ENCODE measurements around the gene UBE2L3.
"Not testable (repeated sequence)": the region's sequence is repeated elsewhere in the genome, so short reads cannot be mapped to it uniquely, and the experiment has no call there.

Gene UBE2L3

DNA sequence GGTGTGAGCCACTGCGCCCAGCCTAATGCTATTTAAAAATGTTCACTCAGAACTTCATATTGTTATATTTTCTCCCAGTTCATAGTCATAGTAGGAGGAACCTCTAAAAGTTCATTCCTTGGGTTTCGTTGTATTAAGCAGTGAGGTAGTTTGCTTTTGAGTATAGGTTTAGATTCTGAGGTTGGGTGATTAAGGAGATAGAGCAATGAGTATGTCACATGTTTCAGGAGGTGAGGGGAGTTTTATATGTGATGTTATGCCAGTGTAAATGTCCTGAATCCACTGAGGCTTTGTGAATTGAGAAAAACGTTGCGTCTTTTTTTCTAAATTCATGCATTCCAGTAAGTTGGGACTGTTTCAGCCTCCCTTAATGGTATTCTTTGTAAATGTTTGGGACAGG, 4.2 kb downstream of the UBE2L3 start:
- no peak for DNase-seq (ENCODE audit: low read depth)

DNA sequence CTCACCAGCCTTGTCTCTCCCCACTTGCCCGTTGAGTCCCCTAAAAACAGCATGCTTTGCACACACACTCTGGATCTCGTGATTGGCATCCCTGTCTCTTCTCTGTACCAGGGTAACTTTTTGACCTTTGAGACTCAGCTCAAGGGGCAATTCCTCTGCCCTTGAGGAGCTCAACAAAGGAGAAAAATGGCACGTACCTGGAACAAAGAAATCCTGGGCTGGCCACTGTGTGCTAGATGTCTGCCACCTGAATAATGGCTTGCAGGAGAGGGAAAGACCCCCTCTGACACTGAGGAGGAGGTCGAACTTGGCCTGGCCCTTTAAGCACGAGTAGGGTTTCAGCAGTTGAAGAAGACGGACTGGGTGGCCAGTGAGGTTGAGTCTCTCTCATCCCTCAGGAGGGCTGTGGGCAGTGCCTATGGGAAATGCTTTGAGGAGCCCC, 5.8 kb downstream of the UBE2L3 start:
- DNase-seq (ENCODE audit: low read depth): no peak

DNA sequence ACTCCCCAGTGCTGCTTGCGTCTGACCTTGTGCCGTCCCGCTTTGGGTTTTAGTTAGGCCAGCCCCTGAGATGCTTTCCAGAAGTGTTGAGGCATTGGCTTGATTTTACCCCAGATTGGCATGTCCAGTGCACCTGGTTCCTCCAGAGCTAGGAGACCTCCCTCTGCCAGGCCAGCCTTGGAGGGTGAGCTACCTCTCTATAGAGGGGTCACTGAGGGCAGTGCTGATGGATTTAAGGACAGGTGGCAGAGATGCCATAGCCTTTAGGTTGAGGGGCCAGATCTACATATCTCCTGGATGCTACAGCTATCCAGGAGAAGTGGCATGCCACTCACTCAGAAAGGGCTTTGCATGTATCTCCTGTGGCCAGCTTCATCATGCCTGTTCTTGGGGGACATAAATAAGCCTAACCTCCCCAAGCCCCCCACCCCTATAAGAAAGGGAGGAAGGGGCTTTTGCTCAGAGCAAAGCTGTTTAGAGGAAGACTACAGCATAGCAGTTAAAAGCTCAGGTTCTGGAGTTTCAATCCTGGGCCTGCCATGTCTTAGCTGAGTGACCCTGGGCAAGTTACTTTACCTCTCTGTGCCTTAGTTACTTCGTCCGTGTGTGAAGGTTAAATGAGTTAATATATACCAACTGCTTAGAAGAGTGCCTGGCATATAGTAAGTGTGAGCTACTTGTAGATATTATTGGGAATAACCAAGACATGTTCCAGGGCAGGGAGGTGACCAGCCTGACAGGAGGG, 6.4 kb downstream of the UBE2L3 start:
- no peak for DNase-seq (ENCODE audit: low read depth)

DNA sequence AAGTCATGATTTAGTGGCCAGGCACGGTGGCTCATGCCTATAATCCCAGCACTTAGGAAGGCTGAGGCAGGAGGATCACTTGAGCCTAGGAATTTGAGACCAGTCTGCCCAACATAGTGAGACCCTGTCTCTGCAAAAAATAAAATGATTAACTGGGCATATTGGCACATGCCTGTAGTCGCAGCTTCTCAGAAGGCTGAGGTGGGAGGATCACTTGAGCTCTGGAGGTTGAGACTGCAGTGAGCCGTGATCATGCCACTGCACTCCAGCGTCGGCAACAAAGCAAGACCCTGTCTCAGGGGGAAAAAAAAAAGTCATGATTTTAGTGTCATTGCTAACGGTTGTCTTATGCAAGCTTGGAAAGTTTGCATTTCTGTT, 11.9 kb downstream of the UBE2L3 start:
- DNase-seq (ENCODE audit: low read depth): no peak

DNA sequence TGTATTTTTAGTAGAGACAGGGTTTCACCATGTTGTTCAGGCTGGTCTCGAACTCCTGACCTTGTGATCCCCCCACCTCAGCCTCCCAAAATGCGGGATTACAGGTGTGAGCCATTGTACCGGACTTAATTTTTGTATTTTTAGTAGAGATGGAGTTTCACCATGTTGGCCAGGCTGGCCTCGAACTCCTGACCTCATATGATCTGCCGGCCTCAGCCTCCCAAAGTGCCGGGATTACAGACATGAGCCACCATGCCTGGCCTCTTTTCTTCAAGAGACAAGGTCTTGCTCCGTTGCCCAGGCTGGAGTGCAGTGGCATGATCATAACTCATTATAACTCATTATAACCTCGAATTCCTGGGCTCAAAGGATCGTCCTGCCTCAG, 13.1 kb downstream of the UBE2L3 start:
- not testable (repeated sequence) for DNase-seq (ENCODE audit: low read depth)

DNA sequence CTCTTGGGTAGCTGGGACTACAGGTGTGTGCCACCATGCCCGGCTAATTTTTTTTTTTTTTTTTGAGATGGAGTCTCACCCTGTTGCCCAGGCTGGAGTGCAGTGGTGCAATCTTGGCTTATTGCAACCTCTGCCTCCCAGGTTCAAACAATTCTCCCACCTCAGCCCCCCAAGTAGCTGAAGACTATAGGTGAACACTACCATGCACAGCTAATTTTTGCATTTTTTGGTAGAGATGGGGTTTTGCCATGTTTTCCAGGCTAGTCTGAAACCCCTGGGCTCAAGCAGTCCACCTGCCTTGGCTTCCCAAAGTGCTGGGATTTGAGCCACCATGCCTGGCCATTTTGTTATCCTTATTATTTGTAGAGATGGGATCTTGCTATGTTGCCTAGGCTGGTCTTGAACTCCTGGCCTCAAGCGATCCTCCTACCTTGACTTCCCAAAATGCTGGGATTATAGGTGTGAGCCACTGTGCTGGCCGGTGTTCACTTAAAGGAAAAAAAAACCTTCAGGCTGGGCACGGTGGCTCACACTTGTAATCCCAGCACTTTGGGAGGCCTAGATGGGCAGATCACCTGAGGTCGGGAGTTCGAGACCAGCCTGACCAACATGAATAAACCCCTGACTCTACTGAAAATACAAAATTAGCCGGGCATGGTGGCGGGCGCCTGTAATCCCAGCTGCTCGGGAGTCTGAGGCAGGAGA, 13.6 kb downstream of the UBE2L3 start:
- DNase-seq (ENCODE audit: low read depth): not testable (repeated sequence)

DNA sequence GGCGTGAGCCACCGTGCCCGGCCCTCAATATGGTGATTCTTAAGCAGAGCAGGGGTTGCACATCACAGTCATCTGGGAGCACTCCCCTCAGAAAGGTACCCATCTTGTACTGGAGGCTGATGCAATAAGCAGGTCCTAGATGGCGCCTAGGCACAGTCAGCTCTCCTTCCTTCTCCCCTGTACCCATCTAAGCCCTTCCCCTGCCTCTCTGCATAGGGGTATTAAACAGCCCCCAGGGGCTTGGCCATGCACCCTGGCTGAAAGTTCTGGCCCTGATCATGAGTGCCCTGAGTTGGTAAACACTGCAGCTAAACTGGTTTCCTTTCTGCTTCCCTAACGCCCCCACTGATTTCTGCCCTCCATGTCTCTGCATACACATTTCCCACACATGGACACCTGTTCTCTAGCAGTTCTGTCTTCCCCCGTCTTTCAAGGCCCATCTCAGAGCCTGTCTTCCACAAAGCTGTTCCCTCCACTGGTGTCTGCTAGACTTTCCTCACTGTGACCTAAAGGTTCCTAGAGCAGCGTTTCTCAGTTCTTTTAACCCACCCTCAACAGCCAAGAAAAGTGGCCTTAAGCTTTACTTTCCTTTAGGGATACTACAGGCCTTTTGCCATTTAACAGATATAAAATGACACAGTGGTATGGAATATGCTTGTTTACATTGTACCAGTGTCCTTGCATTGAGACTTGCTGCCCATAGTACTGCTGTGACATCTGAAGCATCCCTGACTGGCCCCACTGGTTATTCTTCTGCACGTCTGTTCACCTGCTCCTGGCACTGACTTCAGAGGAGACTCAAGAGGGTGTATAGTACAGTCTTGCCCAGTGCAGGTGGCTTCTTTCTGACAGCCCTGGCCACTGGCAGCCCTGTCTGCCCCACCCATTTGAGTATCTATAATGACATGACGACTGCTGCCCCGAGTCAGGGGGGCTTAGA, 15.6 kb downstream of the UBE2L3 start:
- DNase-seq (ENCODE audit: low read depth): no peak

DNA sequence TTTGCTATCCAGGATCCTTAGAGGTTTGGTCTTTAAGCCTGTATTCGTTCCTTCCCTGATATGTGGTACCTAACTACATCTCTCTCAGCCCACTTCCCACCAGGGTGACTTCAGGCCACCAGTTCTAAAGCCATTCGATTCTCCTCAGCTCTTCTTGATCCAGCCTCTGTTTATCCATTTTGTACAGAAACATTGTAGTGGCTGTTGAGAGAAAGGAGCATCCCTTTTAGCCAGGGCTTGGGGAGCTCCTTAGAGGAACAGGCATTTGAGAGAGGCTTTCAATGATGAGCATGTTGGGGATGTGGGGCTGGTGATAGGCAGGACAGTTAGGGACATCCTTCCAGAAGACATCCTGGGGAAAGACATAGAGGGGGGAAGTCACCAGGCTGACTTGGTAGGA, 17.9 kb downstream of the UBE2L3 start:
- no peak for DNase-seq (ENCODE audit: low read depth)

DNA sequence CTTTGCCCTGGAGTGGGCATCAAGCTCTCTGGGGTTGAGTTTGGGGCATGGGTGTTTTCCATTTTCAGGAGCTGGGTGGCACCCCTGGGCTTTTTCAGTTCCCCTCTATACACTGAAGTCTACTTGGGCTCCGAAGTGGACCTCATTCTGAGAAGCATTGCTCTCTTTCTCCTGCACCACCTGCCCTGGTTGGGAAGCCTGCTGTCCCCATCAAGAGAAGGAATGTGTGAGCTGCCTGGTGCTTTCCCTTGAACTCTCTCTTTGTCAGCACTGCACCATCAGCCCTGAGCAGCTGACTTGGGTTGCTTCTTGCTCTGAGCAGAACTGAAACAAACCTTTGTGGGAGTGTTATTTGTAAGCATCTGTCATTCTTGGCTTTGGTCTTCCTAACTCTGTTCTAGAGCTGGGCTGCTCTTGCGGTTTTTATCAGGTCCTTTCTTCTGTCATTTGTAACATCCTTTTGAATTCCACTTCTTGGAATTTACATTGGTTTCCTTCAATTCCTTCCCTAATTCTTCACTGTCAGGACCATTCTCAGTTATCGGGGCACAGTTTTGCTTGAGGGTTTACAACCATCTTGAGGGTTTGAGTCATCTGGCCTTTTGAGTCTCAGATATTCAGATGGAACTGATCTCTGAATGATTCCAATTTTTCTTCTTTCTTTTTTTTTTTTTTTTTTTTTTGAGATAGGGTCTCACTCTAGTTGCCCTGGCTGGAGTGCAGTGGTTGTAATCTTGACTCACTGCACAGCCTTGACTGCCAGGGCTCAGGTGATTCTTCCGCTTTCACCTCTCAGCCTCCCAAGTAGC, 20.5 kb downstream of the UBE2L3 start:
- peak; percentile 44 for DNase-seq (ENCODE audit: low read depth)

DNA sequence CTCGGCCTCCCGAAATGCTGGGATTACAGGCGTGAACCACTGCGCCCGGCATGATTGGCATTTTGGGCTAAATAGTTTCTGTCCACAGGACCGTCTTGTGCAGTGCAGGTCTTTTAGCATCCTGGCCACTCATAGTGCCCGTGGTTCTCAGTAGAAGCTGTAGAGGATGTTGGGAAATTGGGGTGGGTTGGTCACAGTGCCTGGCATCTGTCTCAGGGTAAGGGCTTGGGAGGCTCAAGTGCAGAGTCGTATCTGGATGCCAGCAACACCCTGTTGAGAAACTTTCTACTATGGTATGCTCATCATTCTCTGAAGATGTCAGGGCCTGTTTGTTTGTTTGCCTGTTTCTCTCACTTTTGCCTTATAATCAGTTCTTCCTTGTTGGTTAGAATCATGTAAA, 21.9 kb downstream of the UBE2L3 start:
- no peak for DNase-seq (ENCODE audit: low read depth)

DNA sequence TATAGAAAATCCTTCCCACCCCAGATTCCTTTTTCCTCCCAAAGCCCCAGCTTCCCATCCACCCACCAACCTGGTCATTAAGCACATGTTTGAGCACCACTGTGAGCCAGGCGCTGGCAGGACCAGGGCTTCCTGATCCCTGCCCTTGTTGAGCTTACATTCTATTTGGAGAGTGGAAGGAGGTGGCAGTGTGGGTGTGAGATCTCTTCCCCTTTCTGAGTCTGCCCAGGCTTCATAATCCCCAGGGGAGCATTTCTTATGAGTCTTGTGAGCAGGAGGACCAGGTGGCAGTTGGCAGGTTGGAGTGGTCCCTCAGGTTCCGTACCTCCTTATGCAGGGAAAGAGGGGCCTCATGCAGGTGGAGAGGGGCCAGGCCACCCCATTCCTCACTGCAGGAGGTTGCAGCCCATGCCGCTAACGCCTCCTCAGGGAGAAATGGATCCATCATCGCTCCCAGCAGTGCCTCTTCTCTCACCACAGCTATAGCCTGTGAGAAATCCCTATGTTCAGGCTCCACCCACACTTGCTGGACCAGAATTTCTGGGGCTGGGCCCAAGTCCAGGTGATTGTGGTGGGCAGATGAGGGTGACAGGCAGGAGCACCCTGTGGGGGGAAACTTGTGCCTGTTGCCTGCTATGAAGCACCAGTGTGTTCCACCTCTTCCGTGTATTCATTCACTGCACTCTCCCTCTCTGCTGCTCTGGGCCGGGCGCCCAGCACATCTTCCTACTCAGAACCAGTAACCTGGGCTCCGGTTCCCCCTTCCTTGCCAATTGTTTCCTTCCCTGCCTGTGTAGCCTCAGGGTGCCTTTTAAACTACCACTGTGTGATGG, 23.5 kb downstream of the UBE2L3 start:
- DNase-seq (ENCODE audit: low read depth): no peak

DNA sequence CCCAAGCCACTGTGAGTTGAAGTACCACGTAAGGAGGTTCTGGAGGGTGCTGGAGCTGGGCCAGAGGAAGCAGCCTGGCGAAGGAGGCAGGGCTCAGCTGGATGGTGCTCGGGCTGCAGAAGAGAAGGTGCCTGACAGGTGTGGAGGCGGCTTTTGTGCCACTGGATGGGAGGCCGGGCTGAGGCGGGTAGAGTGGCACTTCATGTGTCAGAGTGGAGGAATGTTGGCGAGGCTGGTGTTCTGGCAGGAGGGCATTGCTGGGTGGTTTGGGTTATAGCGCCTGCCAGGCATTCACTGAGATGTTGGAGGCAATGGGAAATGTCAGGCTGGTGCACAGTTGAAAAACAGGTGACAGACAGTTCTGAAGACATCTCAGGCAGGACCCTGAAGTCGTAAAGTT, 24.2 kb downstream of the UBE2L3 start:
- no peak for DNase-seq (ENCODE audit: low read depth)

DNA sequence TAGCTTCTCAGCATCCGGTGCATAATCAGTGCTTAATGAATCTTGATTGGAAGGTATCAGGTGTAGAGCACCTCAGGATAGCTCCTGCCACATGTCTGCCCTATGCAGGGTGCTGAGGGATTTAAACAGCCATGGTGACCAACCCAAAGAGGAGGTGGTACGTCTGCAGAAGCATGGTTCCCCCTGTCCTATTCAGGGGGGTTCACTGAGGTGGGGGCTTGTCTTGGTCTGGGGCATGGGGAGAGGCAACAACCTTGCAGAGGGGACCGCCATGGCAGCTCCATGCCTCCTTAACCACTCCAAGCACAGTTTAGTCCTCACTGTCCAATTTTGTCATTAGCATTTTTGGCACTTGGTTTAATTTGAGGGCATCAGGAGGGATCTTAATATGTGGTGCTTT, 24.9 kb downstream of the UBE2L3 start:
- no peak for DNase-seq (ENCODE audit: low read depth)

DNA sequence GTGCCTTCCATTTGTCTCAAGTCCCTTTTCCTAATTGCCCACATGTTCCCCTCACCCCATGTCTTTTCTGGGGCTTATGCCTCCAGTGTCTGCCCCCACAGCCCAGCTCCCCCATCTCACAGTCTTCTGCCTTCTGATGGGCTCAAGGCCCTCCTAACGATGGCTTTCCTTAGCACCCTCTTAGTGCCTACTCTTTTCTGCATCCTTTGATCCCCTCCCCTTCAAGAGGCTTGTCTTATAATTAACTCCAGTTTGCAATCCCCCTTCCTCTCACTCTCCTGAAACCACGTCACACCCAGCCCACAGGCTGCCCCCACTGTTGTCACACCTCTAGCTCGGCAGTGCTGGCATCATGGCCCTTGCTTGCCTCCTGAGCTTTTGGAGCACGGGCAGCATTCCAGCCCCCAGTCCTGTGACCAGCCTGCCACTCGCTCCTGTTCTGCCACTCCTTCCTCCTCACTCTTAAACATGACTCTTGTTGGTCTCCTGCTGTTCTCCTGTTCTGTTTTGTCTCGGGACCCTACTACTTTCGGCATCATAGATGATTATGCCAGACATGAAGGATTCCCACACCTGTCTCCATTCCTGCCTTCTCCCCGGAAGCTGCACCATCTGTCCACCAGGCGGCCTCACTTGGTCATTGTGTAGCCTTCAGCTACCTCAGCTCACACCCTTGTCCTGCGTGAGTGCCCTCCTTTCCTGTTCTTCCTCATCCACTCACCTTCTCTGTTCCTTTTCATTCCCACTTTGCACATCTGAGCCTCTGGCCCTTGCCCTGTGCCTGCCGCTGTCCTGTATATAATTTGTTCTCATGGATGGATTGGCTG, 26.1 kb downstream of the UBE2L3 start:
- no peak for DNase-seq (ENCODE audit: low read depth)

DNA sequence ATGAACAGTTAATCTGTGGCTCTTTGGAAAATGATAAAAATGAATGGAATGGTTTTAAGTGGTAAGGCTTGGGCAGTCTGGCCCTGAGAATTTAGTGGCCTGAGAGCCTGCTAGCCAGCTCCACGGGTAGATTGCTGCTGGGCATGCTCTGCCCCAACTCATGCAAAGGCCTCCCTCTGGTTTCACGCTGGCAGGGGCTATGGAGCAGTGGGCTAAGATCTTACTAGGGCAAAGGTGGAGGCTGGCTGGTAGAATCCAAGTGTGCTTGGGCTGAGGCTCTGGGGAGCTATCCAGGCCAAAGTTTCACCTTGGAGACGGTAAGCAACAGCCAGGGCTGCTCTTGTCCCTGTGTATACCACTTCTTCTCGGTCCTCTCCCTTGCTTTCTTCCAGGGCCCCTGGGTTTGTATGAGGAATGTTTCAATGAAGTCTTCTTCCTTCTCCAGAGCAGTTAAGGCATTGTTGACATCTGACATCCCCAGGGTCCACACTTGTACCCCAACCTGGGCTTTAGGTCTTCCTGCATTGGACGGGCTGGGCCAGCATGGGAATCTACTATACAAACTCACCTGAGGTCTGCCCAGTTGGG, 27.4 kb downstream of the UBE2L3 start:
- DNase-seq (ENCODE audit: low read depth): no peak

DNA sequence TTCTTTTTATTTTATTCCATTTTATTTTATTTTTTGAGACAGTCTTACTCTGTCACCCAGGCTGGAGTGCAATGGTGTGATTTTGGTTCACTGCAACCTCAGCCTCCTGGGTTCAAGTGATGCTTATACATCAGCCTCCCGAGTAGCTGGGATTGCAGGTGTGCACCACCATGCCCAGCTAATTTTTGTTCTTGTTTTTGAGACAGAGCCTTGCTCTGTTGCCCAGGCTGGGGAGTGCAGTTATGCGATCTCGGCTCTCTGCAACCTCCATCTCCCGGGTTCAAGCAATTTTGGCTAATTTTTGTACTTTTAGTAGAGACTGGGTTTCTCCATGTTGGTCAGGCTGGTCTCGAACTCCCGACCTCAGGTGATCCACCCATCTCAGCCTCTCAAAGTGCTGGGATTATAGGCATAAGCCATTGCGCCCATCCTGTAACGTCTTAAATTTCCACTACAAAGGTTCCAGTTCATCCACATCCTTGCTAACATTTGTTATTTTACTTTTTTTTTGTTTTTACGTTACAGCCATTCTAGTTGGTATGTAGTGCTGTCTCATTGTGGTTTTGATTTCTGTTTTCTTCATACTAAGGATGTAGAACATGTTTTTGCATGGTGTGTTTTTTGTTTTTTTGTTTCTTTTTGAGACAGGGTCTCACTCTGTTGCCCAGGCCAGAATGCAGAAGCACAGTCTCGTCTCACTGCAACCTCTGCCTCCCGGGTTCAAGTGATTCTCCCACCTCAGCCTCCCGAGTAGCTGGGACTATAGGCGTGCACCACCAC, 29.0 kb downstream of the UBE2L3 start:
- DNase-seq (ENCODE audit: low read depth): not testable (repeated sequence)

DNA sequence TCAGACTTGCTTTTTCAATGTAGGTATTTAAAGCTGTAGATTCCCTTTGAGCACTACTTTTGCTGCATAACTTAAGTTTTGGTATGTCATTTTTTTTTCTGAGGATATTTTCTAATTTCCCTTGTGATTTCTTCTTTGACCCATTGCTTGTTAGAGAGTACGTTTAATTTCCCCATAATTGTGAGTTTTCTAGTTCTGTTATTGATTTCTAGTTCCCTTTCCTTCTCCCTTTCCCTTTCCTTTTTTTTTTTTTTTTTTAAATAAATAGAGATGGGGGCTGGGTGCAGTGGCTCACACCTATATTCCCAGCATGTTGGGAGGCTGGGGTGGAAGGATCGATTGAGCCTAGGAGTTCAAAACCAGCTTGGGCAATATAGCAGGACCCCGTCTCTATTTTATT, 30.8 kb downstream of the UBE2L3 start:
- no peak for DNase-seq (ENCODE audit: low read depth)

DNA sequence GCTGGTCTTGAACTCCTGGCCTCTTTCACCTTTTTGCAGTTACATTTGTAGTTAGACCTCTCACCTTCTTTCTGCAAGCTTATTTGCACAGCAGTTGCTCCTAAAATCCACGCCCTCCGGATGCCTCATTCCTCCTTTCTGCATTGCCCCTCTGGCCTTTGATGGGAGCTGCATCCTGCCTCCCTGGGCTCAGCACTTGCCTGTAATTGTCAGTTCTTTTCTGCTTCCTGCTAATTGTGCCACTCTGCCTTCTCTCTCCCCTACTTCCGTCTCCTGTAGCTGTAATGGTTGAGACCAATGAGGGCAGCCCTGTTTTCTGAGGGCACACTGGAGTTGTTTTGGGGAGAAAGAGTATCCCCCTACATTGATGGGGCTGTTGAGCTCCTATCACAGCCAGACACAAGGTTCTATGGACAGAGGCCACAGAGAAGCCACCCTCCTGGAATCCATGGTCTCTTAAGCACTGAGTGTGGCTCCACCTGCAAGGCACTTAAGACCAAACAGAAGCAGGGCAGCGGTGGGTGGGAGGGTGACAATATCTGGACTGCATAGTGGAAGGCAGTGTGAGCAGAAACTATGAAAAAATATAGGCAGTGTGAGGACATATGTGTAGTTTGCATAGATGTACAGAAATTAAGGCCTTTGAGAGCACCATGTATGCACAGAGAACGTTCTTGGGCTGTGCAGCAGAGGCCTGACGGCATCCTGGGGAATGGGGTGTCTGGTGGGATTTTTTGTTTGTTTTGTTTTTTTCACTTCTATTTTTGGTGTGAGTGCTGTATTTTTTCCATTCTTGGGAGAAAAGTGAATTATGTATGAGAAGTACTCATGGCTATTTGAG, 31.8 kb downstream of the UBE2L3 start:
- no peak for DNase-seq (ENCODE audit: low read depth)

Measured in activated T-cell treated with anti-CD3 and anti-CD28 coated beads for 24 hours (primary cell).